ENCODE data around the gene CDH20. TPM values are rescaled to one million over a fixed set of nuclear protein-coding genes. Genes with fewer than 3 reads are reported as not detected.

The CDH20 gene
- total RNA-seq, 1 experiment from 2014 or later = not detected

- no peaks in the 10 kb centered on the region for H3K27me3 ChIP-seq (ENCODE audit: control insufficient read depth, insufficient read depth, low read length)
- TF ChIP-seq POLR2AphosphoS5 (IDR thresholded peaks at IDR 0.05; ENCODE audit: low read depth, low read length) (no peak), CTCF (IDR thresholded peaks at IDR 0.05) (no peak), SIN3A (IDR thresholded peaks at IDR 0.05; ENCODE audit: borderline replicate concordance, insufficient read depth, low read depth, low read length) (no peak), TCF7L2 (IDR thresholded peaks at IDR 0.05; ENCODE audit: low read depth, low read length) (no peak), REST (IDR thresholded peaks at IDR 0.05; ENCODE audit: insufficient read depth in 1 of 2, low read depth in 2 of 2, low read length in 1 of 2) (no peak)
- CTCF ChIA-PET = no interaction called here
- no peaks in the 10 kb centered on the region for H3K4me1 ChIP-seq (ENCODE audit: control insufficient read depth, insufficient read depth, low read length)
- no peak for DNase-seq (ENCODE audit: low read depth, low spot score)
- no peak for ATAC-seq
- H3K27ac ChIP-seq (ENCODE audit: low read length) = no peak overlapping the region
- in situ Hi-C loops (cut with HindIII; ENCODE audit: low pct_unique_long_range_greater_than_20kb, low sequenced_read_pairs) (no loop called here), intact Hi-C loops (cut with micrococcal nuclease; ENCODE audit: unreplicated experiment) (no loop called here)
- H3K4me3 ChIP-seq (ENCODE audit: low read depth in 2 of 2, low read length in 2 of 2) = no peak overlapping the region
- no TSS peak for BruUV-seq (replicated peaks)
- POLR2A ChIA-PET = no interaction called here
- H3K36me3 ChIP-seq (ENCODE audit: control insufficient read depth, insufficient read depth, low read length) = no peaks in the 10 kb centered on the region
- H3K9me3 ChIP-seq (ENCODE audit: control insufficient read depth, insufficient read depth, low read depth, low read length) = no peaks in the 10 kb centered on the region
Observed at GRCh38 chr18:61545281-61546245, 212.3 kb downstream of the CDH20 start.

GRCh38 chr18:61546590-61546989, 213.4 kb downstream of the CDH20 start:
- H3K4me1 ChIP-seq (ENCODE audit: control insufficient read depth, insufficient read depth, low read length) = no peaks in the 10 kb centered on the region
- no peak for TF ChIP-seq SIN3A (IDR thresholded peaks at IDR 0.05; ENCODE audit: borderline replicate concordance, insufficient read depth, low read depth, low read length)
- no peak for TF ChIP-seq POLR2AphosphoS5 (IDR thresholded peaks at IDR 0.05; ENCODE audit: low read depth, low read length)
- no peak for TF ChIP-seq REST (IDR thresholded peaks at IDR 0.05; ENCODE audit: insufficient read depth in 1 of 2, low read depth in 2 of 2, low read length in 1 of 2)
- no peak for TF ChIP-seq TCF7L2 (IDR thresholded peaks at IDR 0.05; ENCODE audit: low read depth, low read length)
- TF ChIP-seq CTCF (IDR thresholded peaks at IDR 0.05) = no peak
- DNase-seq (ENCODE audit: low read depth, low spot score) = no peak
- intact Hi-C loops (cut with micrococcal nuclease; ENCODE audit: unreplicated experiment) = no loop called here
- no peaks in the 10 kb centered on the region for H3K36me3 ChIP-seq (ENCODE audit: control insufficient read depth, insufficient read depth, low read length)
- H3K4me3 ChIP-seq (ENCODE audit: low read depth in 2 of 2, low read length in 2 of 2) = no peak overlapping the region
- BruUV-seq (replicated peaks) = no TSS peak
- no peaks in the 10 kb centered on the region for H3K27me3 ChIP-seq (ENCODE audit: control insufficient read depth, insufficient read depth, low read length)
- ATAC-seq = no peak
- ChIA-PET POLR2A (no interaction called here), CTCF (no interaction called here)
- H3K27ac ChIP-seq (ENCODE audit: low read length) = no peak overlapping the region
- no peaks in the 10 kb centered on the region for H3K9me3 ChIP-seq (ENCODE audit: control insufficient read depth, insufficient read depth, low read depth, low read length)
- in situ Hi-C loops (cut with HindIII; ENCODE audit: low pct_unique_long_range_greater_than_20kb, low sequenced_read_pairs) = no loop called here

Measured in Panc1 (cell line).